ENCODE data around the gene TUBB4B.

DNA sequence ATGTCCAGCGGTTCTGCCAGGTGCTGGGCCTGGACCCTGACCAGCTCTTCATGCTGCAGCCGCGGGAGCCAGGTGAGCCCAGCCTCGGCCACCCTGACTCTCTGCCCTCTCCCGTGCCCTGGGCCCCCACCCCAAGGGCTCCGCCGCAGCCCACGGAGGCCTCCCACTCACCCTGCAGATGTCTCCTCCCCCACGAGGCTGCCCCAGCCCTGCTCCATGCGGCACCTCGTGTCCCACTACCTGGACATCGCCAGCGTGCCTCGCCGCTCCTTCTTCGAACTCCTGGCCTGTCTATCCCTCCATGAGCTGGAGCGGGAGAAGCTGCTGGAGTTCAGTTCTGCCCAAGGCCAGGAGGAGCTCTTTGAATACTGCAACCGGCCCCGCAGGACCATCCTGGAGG lies 26.5 kb upstream of the TUBB4B start:
- no peak for TF ChIP-seq POLR2A (IDR thresholded peaks at IDR 0.05)
- TF ChIP-seq, protein P1, sequence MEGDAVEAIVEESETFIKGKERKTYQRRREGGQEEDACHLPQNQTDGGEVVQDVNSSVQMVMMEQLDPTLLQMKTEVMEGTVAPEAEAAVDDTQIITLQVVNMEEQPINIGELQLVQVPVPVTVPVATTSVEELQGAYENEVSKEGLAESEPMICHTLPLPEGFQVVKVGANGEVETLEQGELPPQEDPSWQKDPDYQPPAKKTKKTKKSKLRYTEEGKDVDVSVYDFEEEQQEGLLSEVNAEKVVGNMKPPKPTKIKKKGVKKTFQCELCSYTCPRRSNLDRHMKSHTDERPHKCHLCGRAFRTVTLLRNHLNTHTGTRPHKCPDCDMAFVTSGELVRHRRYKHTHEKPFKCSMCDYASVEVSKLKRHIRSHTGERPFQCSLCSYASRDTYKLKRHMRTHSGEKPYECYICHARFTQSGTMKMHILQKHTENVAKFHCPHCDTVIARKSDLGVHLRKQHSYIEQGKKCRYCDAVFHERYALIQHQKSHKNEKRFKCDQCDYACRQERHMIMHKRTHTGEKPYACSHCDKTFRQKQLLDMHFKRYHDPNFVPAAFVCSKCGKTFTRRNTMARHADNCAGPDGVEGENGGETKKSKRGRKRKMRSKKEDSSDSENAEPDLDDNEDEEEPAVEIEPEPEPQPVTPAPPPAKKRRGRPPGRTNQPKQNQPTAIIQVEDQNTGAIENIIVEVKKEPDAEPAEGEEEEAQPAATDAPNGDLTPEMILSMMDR (IDR thresholded peaks at IDR 0.05) = no peak

Measured in thyroid gland (tissue), 4 donors.